ENCODE measurements around the gene CD276. TPM values are rescaled to one million over a fixed set of nuclear protein-coding genes. Genes with fewer than 3 reads are reported as not detected.

CD276 gene
- total RNA-seq, 3 donors from 2014 or later = 20.9 to 119 (median 73.7) TPM

- H3K27me3 ChIP-seq = no peaks in the 10 kb centered on the region
- H3K4me1 ChIP-seq = no peaks in the 10 kb centered on the region
- intact Hi-C loops (cut with DNase I; ENCODE audit: low total_unique reads) = loop anchor here (1.0 kb wide), 1 partner anchor 21 kb away; no protein-coding TSS in a partner anchor
- H3K36me3 ChIP-seq = no peaks in the 10 kb centered on the region
- no peak for DNase-seq (ENCODE audit: low spot score in 2 of 2)
- H3K27ac ChIP-seq = no peak overlapping the region
- TF ChIP-seq POLR2A (IDR thresholded peaks at IDR 0.05) = no peak
- no peak for TF ChIP-seq CTCF (IDR thresholded peaks at IDR 0.05)
- no peak for TF ChIP-seq POLR2AphosphoS5 (IDR thresholded peaks at IDR 0.05)
- H3K4me3 ChIP-seq = no peak overlapping the region
- H3K9me3 ChIP-seq = no peaks in the 10 kb centered on the region
These were observed 9.6 kb upstream of the CD276 start for GRCh38 chr15:73674587-73674986.

GRCh38 chr15:73677146-73677607 lies 7.0 kb upstream of the CD276 start:
- DNase-seq (ENCODE audit: low spot score in 2 of 2) = peak; percentile 64 to 67
- no peaks in the 10 kb centered on the region for H3K36me3 ChIP-seq
- no peak overlapping the region for H3K4me3 ChIP-seq
- no peak for TF ChIP-seq POLR2A (IDR thresholded peaks at IDR 0.05)
- TF ChIP-seq POLR2AphosphoS5 (IDR thresholded peaks at IDR 0.05) = no peak
- TF ChIP-seq CTCF (IDR thresholded peaks at IDR 0.05) = peak; percentile 90 to 93 (median 92)
- H3K27ac ChIP-seq = peak overlapping the region in 1 of 2 donors; percentile 2
- intact Hi-C loops (cut with DNase I; ENCODE audit: low total_unique reads) = no loop called here
- no peaks in the 10 kb centered on the region for H3K27me3 ChIP-seq
- no peaks in the 10 kb centered on the region for H3K9me3 ChIP-seq
- H3K4me1 ChIP-seq = no peaks in the 10 kb centered on the region

GRCh38 chr15:73677733-73678132 lies 6.5 kb upstream of the CD276 start:
- TF ChIP-seq CTCF (IDR thresholded peaks at IDR 0.05) = no peak
- TF ChIP-seq POLR2A (IDR thresholded peaks at IDR 0.05) = no peak
- TF ChIP-seq POLR2AphosphoS5 (IDR thresholded peaks at IDR 0.05) = no peak
- H3K4me1 ChIP-seq = no peaks in the 10 kb centered on the region
- intact Hi-C loops (cut with DNase I; ENCODE audit: low total_unique reads) = no loop called here
- no peak for DNase-seq (ENCODE audit: low spot score in 2 of 2)
- H3K4me3 ChIP-seq = no peak overlapping the region
- H3K27ac ChIP-seq = peak overlapping the region in 1 of 2 donors; percentile 2
- no peaks in the 10 kb centered on the region for H3K9me3 ChIP-seq
- H3K27me3 ChIP-seq = no peaks in the 10 kb centered on the region
- no peaks in the 10 kb centered on the region for H3K36me3 ChIP-seq

GRCh38 chr15:73678498-73678897 lies 5.7 kb upstream of the CD276 start:
- Histone ChIP-seq H3K9me3 (no peaks in the 10 kb centered on the region), H3K27ac (no peak overlapping the region), H3K36me3 (no peaks in the 10 kb centered on the region), H3K27me3 (no peaks in the 10 kb centered on the region), H3K4me1 (no peaks in the 10 kb centered on the region), H3K4me3 (no peak overlapping the region)
- TF ChIP-seq POLR2A (IDR thresholded peaks at IDR 0.05) = no peak
- TF ChIP-seq POLR2AphosphoS5 (IDR thresholded peaks at IDR 0.05) = no peak
- no peak for TF ChIP-seq CTCF (IDR thresholded peaks at IDR 0.05)
- no peak for DNase-seq (ENCODE audit: low spot score in 2 of 2)
- intact Hi-C loops (cut with DNase I; ENCODE audit: low total_unique reads) = no loop called here

GRCh38 chr15:73679180-73679579 lies 5.0 kb upstream of the CD276 start:
- H3K4me3 ChIP-seq = no peak overlapping the region
- no peaks in the 10 kb centered on the region for H3K27me3 ChIP-seq
- no peaks in the 10 kb centered on the region for H3K9me3 ChIP-seq
- intact Hi-C loops (cut with DNase I; ENCODE audit: low total_unique reads) = no loop called here
- DNase-seq (ENCODE audit: low spot score in 2 of 2) = no peak
- H3K36me3 ChIP-seq = no peaks in the 10 kb centered on the region
- no peak overlapping the region for H3K27ac ChIP-seq
- H3K4me1 ChIP-seq = no peaks in the 10 kb centered on the region
- TF ChIP-seq POLR2AphosphoS5 (IDR thresholded peaks at IDR 0.05) (no peak), POLR2A (IDR thresholded peaks at IDR 0.05) (no peak), CTCF (IDR thresholded peaks at IDR 0.05) (no peak)
